Osteocyte (in vitro differentiated cells): Measurements from ENCODE around the gene LAMA1. TPM values are rescaled to one million over a fixed set of nuclear protein-coding genes. Genes with fewer than 3 reads are reported as not detected.
A peak's percentile ranks its signal among the peaks of the same experiment; 100 is the strongest.

Source experiments
- DNase-seq: peaks from one replicate; pipeline ENCODE4 v3.0.0; 2021; ENCODE audit warnings: mixed read lengths; ENCODE audit not compliant: unreplicated experiment; ENCODE audit errors: extremely low spot score
- H3K27ac Mint-ChIP-seq: one replicate; pipeline ENCODE4 v1.8.0; 2021; ENCODE audit warnings: mild to moderate bottlenecking, mixed read lengths; ENCODE audit not compliant: unreplicated experiment
- H3K27me3 Mint-ChIP-seq: one replicate; pipeline ENCODE4 v1.8.0; 2021; ENCODE audit warnings: mixed read lengths; ENCODE audit not compliant: unreplicated experiment
- H3K36me3 Mint-ChIP-seq: one replicate; pipeline ENCODE4 v1.8.0; 2021; ENCODE audit warnings: mixed read lengths; ENCODE audit not compliant: unreplicated experiment
- H3K4me1 Mint-ChIP-seq: one replicate; pipeline ENCODE4 v1.8.0; 2021; ENCODE audit warnings: mixed read lengths; ENCODE audit not compliant: unreplicated experiment
- H3K4me3 Mint-ChIP-seq: one replicate; pipeline ENCODE4 v1.8.0; 2021; ENCODE audit warnings: mild to moderate bottlenecking, moderate library complexity, mixed read lengths; ENCODE audit not compliant: unreplicated experiment
- H3K9me3 Mint-ChIP-seq: one replicate; pipeline ENCODE4 v1.8.0; 2021; ENCODE audit warnings: mixed read lengths; ENCODE audit not compliant: unreplicated experiment
- CTCF ChIP-seq: fragments of 200-600 bp; sonication (generic); IDR thresholded peaks from 2 replicates; pipeline ENCODE4 v1.5.0; 2021; ENCODE audit warnings: antibody characterized with exemption, mild to moderate bottlenecking, moderate library complexity
- total RNA-seq: library from RNA; stranded (reverse); gene quantifications from 2 replicates; pipeline ENCODE4 v1.2.1, GENCODE V29; 2021

Gene LAMA1
- total RNA-seq, 1 donor from 2014 or later: 0.30 TPM

- H3K4me3 Mint-ChIP-seq: no peak overlapping the region
- H3K9me3 Mint-ChIP-seq: no peaks in the 10 kb centered on the region
- H3K36me3 Mint-ChIP-seq: no peaks in the 10 kb centered on the region
- H3K27ac Mint-ChIP-seq: no peak overlapping the region
- no peak for DNase-seq
- no peak for TF ChIP-seq CTCF
- H3K27me3 Mint-ChIP-seq: no peaks in the 10 kb centered on the region
- no peaks in the 10 kb centered on the region for H3K4me1 Mint-ChIP-seq
These were observed 70.3 kb downstream of the LAMA1 start for GRCh38 chr18:7047336-7047735.

GRCh38 chr18:7038330-7038851, 79.2 kb downstream of the LAMA1 start:
- Mint-ChIP-seq H3K4me3 (no peak overlapping the region), H3K27me3 (no peaks in the 10 kb centered on the region), H3K4me1 (peaks cover 5% of the 10 kb centered on the region), H3K9me3 (no peaks in the 10 kb centered on the region), H3K27ac (peak overlapping the region; percentile 40), H3K36me3 (no peaks in the 10 kb centered on the region)
- no peak for DNase-seq
- peak; percentile 59 for TF ChIP-seq CTCF

GRCh38 chr18:7037470-7037869, 80.1 kb downstream of the LAMA1 start:
- no peak overlapping the region for H3K4me3 Mint-ChIP-seq
- no peak overlapping the region for H3K27ac Mint-ChIP-seq
- no peaks in the 10 kb centered on the region for H3K36me3 Mint-ChIP-seq

GRCh38 chr18:7035807-7036206, 81.8 kb downstream of the LAMA1 start:
- no peaks in the 10 kb centered on the region for H3K27me3 Mint-ChIP-seq
- no peak for TF ChIP-seq CTCF
- no peaks in the 10 kb centered on the region for H3K36me3 Mint-ChIP-seq
- H3K4me1 Mint-ChIP-seq: peaks cover 5% of the 10 kb centered on the region
- DNase-seq: peak; percentile 40
- no peak overlapping the region for H3K27ac Mint-ChIP-seq
- H3K4me3 Mint-ChIP-seq: no peak overlapping the region
- no peaks in the 10 kb centered on the region for H3K9me3 Mint-ChIP-seq

More at GRCh38 chr18:7037470-7037869, 80.1 kb downstream of the LAMA1 start:
- DNase-seq: peak; percentile 53
- Mint-ChIP-seq H3K9me3 (no peaks in the 10 kb centered on the region), H3K27me3 (no peaks in the 10 kb centered on the region), H3K4me1 (peaks cover 5% of the 10 kb centered on the region)
- TF ChIP-seq CTCF: no peak

GRCh38 chr18:7034924-7035323, 82.7 kb downstream of the LAMA1 start:
- no peaks in the 10 kb centered on the region for H3K27me3 Mint-ChIP-seq
- no peak overlapping the region for H3K4me3 Mint-ChIP-seq
- H3K27ac Mint-ChIP-seq: no peak overlapping the region
- H3K4me1 Mint-ChIP-seq: peaks cover 5% of the 10 kb centered on the region
- peak; percentile 51 for DNase-seq
- no peaks in the 10 kb centered on the region for H3K36me3 Mint-ChIP-seq
- no peaks in the 10 kb centered on the region for H3K9me3 Mint-ChIP-seq
- TF ChIP-seq CTCF: no peak
